Measurements from ENCODE around the gene FHOD3.

DNA sequence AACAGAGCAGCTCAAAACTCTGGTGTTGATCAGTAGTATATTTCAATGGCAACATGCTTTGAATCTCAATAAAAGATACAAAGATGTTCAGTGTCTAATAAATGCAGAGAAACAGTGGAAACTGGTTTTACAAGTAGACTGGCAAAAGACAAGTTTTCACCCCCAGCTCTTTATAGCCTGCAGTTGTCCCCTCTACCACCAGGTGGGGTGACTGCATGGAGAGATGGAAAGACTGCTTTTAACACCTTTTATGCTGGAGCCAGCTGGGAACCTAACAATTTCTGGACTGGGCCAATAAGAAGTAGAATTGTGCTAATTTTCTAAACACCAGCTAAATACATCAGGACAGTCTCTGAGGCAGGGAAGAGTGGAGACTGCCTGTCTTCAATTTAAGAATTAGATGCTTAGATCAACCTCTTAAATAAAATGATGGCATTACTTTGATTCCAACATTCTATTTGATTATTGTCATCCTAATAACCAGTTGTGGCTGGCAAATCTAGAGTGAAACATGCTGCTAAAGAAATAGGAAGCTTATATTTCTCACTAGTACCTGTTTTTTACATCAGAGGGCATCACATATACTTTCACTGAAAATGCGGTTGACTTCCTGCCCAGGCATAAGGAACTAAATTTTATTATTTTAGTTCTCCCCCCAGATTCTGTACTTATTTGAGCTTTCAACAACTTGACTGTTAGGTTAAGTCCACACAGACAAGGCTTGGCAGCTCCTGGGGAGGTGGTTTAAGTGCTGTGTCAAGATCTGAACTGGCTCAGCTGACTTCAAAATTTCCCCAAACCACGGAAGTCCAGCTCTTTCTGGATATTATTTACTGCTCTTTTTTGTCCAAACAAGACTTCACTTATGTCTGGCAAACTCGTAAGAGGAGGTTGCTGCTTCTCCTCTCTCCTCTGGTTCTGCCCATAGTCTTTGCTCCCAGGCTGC is 390.8 kb downstream of the FHOD3 start:
- TF ChIP-seq ZNF510 (CRISPR knock-in tag; IDR thresholded peaks at IDR 0.05; ENCODE audit: low read depth) (no peak), SP2 (CRISPR knock-in tag; IDR thresholded peaks at IDR 0.05) (no peak), HNRNPK (IDR thresholded peaks at IDR 0.05; ENCODE audit: low read depth, low read length, poor library complexity, severe bottlenecking) (no peak), ZNF292 (CRISPR knock-in tag; IDR thresholded peaks at IDR 0.05; ENCODE audit: borderline replicate concordance, low read depth) (no peak), ZNF282 (IDR thresholded peaks at IDR 0.05; ENCODE audit: partially characterized antibody) (no peak), NBN (conservative IDR thresholded peaks at IDR 0.05) (no peak), KLF16 (CRISPR knock-in tag; IDR thresholded peaks at IDR 0.05) (no peak)
- TF ChIP-seq, protein P1, sequence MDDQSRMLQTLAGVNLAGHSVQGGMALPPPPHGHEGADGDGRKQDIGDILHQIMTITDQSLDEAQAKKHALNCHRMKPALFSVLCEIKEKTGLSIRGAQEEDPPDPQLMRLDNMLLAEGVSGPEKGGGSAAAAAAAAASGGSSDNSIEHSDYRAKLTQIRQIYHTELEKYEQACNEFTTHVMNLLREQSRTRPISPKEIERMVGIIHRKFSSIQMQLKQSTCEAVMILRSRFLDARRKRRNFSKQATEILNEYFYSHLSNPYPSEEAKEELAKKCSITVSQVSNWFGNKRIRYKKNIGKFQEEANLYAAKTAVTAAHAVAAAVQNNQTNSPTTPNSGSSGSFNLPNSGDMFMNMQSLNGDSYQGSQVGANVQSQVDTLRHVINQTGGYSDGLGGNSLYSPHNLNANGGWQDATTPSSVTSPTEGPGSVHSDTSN (CRISPR knock-in tag; IDR thresholded peaks at IDR 0.05; ENCODE audit: borderline replicate concordance): no peak
- TF ChIP-seq, protein P2, sequence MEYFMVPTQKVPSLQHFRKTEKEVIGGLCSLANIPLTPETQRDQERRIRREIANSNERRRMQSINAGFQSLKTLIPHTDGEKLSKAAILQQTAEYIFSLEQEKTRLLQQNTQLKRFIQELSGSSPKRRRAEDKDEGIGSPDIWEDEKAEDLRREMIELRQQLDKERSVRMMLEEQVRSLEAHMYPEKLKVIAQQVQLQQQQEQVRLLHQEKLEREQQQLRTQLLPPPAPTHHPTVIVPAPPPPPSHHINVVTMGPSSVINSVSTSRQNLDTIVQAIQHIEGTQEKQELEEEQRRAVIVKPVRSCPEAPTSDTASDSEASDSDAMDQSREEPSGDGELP (IDR thresholded peaks at IDR 0.05; ENCODE audit: borderline replicate concordance, low read depth): no peak
- TF ChIP-seq, protein P3, sequence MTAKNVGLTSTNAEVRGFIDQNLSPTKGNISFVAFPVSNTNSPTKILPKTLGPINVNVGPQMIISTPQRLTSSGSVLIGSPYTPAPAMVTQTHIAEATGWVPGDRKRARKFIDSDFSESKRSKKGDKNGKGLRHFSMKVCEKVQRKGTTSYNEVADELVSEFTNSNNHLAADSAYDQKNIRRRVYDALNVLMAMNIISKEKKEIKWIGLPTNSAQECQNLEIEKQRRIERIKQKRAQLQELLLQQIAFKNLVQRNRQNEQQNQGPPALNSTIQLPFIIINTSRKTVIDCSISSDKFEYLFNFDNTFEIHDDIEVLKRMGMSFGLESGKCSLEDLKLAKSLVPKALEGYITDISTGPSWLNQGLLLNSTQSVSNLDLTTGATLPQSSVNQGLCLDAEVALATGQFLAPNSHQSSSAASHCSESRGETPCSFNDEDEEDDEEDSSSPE (CRISPR knock-in tag; IDR thresholded peaks at IDR 0.05): no peak
- TF ChIP-seq, protein P4, sequence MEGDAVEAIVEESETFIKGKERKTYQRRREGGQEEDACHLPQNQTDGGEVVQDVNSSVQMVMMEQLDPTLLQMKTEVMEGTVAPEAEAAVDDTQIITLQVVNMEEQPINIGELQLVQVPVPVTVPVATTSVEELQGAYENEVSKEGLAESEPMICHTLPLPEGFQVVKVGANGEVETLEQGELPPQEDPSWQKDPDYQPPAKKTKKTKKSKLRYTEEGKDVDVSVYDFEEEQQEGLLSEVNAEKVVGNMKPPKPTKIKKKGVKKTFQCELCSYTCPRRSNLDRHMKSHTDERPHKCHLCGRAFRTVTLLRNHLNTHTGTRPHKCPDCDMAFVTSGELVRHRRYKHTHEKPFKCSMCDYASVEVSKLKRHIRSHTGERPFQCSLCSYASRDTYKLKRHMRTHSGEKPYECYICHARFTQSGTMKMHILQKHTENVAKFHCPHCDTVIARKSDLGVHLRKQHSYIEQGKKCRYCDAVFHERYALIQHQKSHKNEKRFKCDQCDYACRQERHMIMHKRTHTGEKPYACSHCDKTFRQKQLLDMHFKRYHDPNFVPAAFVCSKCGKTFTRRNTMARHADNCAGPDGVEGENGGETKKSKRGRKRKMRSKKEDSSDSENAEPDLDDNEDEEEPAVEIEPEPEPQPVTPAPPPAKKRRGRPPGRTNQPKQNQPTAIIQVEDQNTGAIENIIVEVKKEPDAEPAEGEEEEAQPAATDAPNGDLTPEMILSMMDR (CRISPR knock-in tag; IDR thresholded peaks at IDR 0.05): peak; percentile 78
- TF ChIP-seq, protein P5, sequence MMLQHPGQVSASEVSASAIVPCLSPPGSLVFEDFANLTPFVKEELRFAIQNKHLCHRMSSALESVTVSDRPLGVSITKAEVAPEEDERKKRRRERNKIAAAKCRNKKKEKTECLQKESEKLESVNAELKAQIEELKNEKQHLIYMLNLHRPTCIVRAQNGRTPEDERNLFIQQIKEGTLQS (CRISPR knock-in tag; IDR thresholded peaks at IDR 0.05): no peak

All from HepG2 (cell line).